PC-9 (cell line): ENCODE measurements around the gene PRKAG2.

Experiments used
- EZH2 ChIP-seq: fragments of 200-600 bp; sonication (generic); IDR thresholded peaks from 2 replicates; pipeline ENCODE4 v1.8.0; 2017; ENCODE audit warnings: antibody characterized with exemption, low read depth
- TF ChIP-seq, protein P1 (sequence below): fragments of 200-600 bp; sonication (generic); conservative IDR thresholded peaks from 2 replicates; pipeline ENCODE4 v1.6.1; 2017; ENCODE audit warnings: mixed run types, antibody characterized with exemption, mild to moderate bottlenecking, moderate library complexity

DNA sequence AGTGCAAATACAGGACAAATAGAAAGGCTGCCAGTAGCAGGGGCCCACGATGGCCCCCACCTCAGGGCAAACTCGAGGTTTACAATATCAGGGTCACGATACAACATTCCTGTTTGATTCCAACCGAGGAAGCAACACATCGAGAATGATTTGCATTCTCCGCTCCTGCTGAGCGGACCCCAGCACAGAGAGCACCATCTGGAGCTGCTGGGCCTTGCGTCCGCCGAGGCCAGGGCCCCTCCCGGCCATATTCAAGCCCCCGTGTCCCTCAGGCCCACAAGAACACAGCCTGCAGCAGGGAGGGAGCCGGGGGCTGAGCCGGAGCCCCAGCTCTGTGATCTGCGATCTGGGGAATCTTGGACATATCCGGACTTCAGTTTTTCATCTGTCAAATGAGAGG, 84.3 kb downstream of the PRKAG2 start:
- TF ChIP-seq, protein P1, sequence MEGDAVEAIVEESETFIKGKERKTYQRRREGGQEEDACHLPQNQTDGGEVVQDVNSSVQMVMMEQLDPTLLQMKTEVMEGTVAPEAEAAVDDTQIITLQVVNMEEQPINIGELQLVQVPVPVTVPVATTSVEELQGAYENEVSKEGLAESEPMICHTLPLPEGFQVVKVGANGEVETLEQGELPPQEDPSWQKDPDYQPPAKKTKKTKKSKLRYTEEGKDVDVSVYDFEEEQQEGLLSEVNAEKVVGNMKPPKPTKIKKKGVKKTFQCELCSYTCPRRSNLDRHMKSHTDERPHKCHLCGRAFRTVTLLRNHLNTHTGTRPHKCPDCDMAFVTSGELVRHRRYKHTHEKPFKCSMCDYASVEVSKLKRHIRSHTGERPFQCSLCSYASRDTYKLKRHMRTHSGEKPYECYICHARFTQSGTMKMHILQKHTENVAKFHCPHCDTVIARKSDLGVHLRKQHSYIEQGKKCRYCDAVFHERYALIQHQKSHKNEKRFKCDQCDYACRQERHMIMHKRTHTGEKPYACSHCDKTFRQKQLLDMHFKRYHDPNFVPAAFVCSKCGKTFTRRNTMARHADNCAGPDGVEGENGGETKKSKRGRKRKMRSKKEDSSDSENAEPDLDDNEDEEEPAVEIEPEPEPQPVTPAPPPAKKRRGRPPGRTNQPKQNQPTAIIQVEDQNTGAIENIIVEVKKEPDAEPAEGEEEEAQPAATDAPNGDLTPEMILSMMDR, result no peak
- TF ChIP-seq EZH2, result no peak
